GM19351 (cell line): Measurements from ENCODE around the gene ATOSB.

Experiments
- ATAC-seq: cut with Tn5 transposase; IDR thresholded peaks from one replicate; pipeline ENCODE4 v1.9.1; 2021; ENCODE audit warnings: mild to moderate bottlenecking, moderate library complexity; ENCODE audit not compliant: unreplicated experiment

The ATOSB gene

GRCh38 chr9:35114113-35114839 is 1.4 kb downstream of the ATOSB start:
- ATAC-seq: no peak

GRCh38 chr9:35112257-35113020 is 3.2 kb downstream of the ATOSB start:
- no peak for ATAC-seq

GRCh38 chr9:35111001-35111933 is 4.4 kb downstream of the ATOSB start:
- peak; percentile 80 for ATAC-seq

GRCh38 chr9:35110327-35110761 is 5.3 kb downstream of the ATOSB start:
- ATAC-seq: no peak

- ATAC-seq: no peak
Measured at GRCh38 chr9:35108946-35109575, 6.6 kb downstream of the ATOSB start.

GRCh38 chr9:35108461-35108860 is 7.2 kb downstream of the ATOSB start:
- no peak for ATAC-seq

GRCh38 chr9:35107297-35108290 is 8.1 kb downstream of the ATOSB start:
- ATAC-seq: no peak

- ATAC-seq: no peak
Measured at GRCh38 chr9:35106343-35106730, 9.3 kb downstream of the ATOSB start.

- no peak for ATAC-seq
Measured at GRCh38 chr9:35105571-35106342, 9.9 kb downstream of the ATOSB start.

GRCh38 chr9:35105126-35105525 is 10.5 kb downstream of the ATOSB start:
- no peak for ATAC-seq

GRCh38 chr9:35104586-35104985 is 11.1 kb downstream of the ATOSB start:
- ATAC-seq: no peak

GRCh38 chr9:35103660-35104191 is 11.9 kb downstream of the ATOSB start:
- no peak for ATAC-seq

GRCh38 chr9:35102769-35103659 is 12.6 kb downstream of the ATOSB start, which contains the start of gene STOML2:
TSS of gene STOML2 (minus strand) at chr9:35103131. CDS start at chr9:35103094, 37 bp downstream.
- ATAC-seq: peak; percentile 98

- no peak for ATAC-seq
Measured at GRCh38 chr9:35102465-35102768, 13.2 kb downstream of the ATOSB start.

GRCh38 chr9:35097573-35097972 is 18.1 kb downstream of the ATOSB start:
- no peak for ATAC-seq

GRCh38 chr9:35096035-35096849 is 19.4 kb downstream of the ATOSB start, which contains the start of gene PIGO:
TSS of gene PIGO (minus strand) at chr9:35096591. CDS start at chr9:35095565, 1,026 bp downstream.
- peak; percentile 86 for ATAC-seq

GRCh38 chr9:35091536-35091935 is 24.1 kb downstream of the ATOSB start:
- no peak for ATAC-seq
